Measurements from ENCODE around the gene MRPL40.

Gene MRPL40

GRCh38 chr22:19483481-19484244 lies 51.3 kb downstream of the MRPL40 start:
- DNase-seq, result no peak
